NCI-H2227 treated with DMSO at 0.1 percent for 48 hours (cell line): ENCODE results near the gene GPN1.
A peak's percentile ranks its signal among the peaks of the same experiment; 100 is the strongest.
"Not testable (repeated sequence)": the region's sequence is repeated elsewhere in the genome, so short reads cannot be mapped to it uniquely, and the experiment has no call there.

Source experiments
- DNase-seq: peaks from one replicate; lab custom pipeline; 2025; lab: John Stamatoyannopoulos, UW

Gene GPN1

DNA sequence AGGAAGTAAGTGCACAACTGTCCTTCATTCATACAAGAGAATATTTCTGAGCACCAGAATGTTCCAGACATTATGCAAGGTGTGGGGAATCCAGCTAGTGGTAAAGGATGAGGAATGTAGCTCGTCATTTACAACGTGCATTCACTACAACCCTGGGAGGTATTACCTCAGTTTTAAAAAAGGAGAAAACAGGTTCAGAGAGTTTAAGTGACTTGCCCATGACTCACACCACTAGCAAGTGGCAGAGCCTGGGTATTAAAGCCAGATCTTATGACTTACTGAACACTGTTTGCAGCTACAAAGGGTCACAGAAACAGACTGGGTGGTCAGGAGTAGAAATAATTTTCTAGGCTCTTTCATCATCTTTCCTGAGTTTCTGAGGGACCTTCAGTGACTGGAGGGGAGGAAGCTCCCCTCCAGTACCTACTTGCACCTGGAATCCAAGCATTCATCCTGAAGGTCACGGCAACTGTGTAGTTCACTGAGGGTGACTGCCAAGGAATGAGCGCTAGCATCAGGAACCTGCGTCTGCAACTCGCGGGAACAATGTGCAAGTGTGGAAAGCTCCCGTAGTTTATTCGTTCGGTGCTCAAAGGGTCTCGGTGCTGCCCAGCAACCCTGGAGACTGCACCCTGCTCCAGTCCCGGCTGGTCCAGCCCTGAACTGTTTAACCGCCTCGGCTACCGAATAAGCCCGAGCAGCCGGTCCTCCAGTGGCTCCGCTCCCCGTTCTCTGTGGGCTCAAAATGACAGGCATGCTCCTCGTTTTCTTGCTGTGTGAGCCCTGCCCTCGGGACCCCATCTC, 685 bp upstream of the GPN1 start:
- no peak for DNase-seq

DNA sequence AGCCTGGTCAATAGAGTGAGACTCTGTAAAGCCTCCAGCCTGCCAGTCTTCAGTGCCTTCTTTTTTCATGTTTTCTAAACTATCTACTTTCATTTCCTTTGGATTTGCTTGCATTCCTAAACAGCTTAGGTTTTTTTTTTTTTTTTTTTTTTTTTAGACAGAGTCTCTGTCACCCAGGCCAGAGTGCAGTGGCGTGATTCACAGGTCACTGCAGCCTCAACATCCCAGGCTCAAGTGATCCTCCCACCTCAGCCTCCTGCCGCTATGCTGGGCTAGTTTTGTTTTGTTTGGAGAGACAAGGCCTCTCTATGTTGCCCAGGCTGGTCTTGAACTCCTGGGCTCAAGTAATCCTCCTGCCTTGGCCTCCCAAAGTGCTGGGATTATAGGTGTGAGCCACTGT, 1.4 kb downstream of the GPN1 start:
- DNase-seq = not testable (repeated sequence)

DNA sequence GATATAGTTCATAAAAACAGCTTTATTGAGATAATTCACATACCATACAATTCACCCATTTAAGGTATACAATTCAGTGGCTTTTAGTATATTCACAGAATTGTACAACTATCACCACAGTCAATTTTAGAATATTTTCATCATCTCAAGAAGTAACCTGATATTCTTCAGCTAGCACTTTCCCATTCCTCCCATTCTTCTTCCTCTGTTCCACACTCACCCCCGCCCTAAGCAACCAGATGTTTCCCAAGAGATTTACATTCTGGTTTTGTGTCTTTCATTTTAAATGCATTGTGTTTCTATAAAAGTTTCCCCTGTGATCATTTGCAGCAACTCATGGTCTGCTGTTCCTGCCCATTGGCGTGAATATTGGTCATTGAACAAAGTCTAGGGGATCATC, 5.4 kb downstream of the GPN1 start:
- DNase-seq = no peak

DNA sequence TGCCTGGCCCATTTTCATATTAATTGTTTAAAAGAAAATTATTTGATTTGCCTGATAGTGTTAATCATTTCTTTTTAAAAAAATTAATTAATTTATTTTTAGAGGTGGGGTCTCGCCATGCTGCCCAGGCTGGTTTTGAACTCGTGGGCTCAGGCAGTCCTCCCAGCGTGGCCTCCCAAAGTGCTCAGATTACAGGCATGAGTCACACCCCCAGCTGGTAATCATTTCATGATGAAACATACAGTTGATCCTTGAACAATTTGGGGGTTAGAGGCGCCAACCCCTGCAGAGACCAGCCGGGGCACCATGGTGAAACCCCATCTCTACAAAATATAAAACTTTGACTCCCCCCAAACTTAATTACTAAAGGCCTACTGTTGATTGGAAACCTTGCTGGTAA, 7.9 kb downstream of the GPN1 start:
- no peak for DNase-seq

DNA sequence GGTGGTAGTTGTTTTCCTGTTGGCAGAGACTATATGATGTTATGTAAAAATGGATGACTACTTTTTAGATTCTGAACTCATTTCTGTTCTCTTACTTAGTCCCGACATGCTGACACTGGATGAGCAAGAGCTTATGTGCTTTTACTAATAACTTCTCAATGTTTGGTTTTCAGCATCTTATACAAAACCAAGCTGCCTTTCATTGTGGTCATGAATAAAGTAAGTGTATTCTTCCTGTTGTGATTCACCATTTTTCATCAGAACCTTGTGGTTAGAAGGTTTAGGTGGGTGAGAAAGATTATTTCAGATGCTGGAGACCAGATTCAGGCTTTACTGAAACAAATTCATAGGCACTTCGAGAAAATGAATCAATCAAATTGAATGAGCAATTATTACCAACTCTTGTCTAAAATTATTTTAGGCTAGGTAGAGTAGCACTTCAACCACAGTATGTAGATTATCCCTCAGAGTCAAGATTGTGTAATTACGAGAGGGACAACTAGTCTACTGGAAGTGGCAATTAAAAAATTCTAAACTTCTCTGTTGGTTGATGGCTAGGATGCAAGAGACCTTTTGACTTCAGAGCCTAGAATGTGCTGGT, 9.3 kb downstream of the GPN1 start:
- DNase-seq = no peak

GRCh38 chr2:27638709-27639108, 9.9 kb downstream of the GPN1 start:
- no peak for DNase-seq

- DNase-seq = peak; percentile 93
These were observed 11.9 kb downstream of the GPN1 start for GRCh38 chr2:27640722-27641245.

GRCh38 chr2:27645197-27645596, 16.3 kb downstream of the GPN1 start:
- no peak for DNase-seq

- no peak for DNase-seq
These were observed 18.4 kb downstream of the GPN1 start for GRCh38 chr2:27647289-27647688.

DNA sequence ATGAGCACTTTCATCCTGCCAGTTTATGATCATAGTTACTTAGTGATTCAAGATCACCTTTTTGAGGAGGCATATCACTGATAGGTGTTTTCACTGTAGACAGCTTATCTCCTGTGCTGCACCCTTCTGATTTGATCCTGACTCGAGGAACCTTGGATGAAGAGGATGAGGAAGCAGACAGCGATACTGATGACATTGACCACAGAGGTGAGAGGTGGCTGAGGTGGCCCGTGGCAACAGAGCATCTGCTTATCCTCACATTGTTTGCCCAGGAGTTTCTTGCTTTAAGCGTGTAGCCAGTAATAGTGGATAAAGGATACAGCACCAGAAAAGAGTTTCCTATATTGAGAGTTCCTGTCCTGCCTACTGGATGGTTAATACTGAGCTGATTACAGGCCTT, 18.9 kb downstream of the GPN1 start:
- DNase-seq = no peak

DNA sequence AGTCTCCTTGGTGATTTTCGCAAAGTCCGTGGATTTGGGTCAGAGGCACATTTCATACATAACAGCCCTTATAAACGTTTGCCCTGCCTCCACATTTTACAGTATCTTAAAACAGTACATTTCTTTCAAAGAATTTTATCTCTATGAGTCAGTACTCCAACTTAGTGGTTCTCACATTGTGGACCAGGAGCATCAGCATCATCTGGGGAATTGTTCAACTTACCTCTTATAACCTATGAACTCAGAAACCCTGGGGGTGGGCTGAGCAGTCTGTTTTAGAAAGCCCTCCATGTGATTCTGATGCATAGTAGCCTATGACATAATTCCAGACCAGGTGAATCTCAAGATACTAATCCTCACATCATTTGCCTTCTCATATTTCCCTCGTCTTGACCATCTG, 22.2 kb downstream of the GPN1 start:
- DNase-seq = no peak

DNA sequence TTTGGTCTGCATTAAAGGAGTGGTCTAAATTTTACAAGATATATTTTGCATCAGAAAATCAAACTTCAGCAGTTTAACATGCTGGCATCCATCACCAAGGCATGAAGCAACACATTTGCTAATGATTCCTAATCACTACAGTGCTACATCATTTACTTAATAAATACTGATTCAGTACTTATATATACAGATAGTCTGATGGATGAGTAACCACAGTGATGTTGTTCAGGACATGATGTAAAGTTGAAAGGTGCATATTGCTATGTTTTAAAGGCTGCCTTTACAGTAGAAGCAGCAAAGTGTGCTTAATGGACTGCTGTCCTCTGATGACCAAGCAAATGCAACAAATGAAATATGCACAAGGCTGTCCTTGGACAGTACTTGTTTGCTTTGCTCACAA, 23.5 kb downstream of the GPN1 start:
- no peak for DNase-seq

DNA sequence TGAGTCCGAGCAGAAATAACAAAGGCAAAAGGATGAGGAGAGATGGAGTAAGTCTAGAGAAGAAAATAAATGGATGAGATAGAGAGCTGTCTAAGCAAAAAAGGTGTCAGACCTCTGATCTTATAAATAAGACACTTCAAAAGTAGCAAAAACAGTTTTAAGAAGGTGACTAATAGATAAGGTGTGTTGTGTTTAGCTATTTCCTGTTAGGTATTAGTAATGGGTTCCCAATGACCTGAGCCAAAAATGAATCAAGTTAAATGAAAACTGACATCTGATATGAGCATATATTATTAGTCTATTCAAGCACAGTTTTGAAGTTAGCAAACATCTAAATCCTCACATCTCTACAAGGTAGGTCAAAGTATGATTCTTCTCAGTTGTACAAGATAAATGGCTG, 23.9 kb downstream of the GPN1 start:
- DNase-seq = no peak

GRCh38 chr2:27653397-27653796, 24.5 kb downstream of the GPN1 start:
- no peak for DNase-seq

DNA sequence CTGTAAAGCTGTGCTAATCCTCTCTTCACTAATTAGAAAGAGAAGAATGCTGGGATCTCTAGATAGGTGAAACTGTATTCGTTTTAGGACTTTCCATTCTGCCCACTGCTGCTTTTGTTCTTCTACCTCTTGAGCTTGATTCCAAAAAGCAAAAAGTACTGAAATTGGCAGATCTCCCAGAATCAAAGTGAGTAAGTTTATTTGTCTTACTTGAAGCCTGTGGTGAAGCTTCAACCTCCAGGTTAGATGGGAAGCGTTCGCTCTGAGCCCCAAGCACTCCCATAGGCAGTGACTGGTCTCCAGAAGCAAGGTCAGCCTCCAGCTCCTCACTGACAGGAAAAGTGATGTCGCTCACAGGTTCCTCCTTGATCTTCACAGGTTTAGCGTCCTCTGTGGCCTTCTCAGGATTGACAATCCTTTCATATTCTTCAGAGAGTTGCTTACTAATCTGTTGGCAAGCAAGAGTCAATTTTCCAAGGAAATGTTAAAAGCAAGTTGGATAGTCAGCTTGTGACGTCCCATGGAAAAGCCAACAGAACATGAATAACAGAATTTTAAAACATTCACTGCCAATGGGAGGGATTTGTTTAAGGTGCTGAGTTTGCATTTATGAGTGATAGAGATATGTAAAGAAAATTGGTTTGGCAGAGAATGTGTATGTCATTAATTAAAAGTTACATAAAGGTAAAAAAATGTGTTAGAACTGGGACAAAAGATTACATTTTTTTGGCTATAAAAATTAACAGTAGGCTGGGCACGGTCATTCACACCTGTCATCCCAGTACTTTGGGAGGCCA, 26.5 kb downstream of the GPN1 start:
- DNase-seq = no peak

GRCh38 chr2:27661371-27661770, 32.5 kb downstream of the GPN1 start:
- DNase-seq = no peak

DNA sequence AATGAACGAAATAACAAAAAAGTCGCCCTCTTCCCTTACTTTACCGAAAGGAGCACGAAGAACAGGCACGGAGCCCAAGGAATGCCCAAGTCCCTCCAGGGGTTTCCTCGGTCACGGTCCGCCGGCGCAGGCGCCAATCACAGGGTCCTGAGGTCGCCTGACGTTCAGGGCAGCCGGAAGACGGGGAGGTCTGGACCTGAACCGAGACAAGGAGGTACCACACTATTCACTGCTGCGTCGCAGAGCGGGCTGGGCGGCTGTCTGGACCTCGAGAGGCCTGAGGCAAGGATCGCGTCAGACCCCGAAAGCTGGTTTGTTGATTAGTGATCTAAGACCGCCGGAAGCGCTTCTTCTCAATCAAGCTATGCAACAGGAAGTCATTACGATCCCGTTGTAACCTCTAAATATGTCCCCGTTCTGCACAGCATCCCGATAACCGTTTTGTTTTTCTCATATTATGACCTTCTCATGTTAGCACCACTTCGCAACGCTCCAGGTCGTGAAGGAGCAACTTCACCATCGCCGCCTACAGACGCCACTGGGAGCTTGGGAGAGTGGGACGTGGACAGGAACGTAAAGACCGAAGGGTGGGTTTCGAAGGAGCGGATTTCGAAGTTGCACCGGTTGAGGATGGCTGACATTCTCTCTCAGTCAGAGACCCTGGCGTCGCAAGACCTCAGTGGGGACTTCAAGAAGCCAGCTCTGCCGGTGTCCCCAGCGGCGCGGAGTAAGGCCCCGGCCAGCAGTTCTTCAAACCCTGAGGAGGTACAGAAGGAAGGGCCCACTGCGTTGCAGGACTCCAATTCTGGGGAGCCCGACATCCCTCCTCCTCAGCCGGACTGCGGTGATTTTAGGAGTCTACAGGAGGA, 34.7 kb downstream of the GPN1 start, which contains the start of the genes SLC4A1AP and SUPT7L:
Gene SLC4A1AP, plus strand, starts transcription at position 605 of the 869 bp plus-strand sequence. Its CDS starts 26 bp downstream, at position 631.
Gene SUPT7L, minus strand, starts transcription at position 330 of the 869 bp plus-strand sequence. CDS start 1,422 bp downstream, outside the sequence.
- DNase-seq = peak; percentile 83

DNA sequence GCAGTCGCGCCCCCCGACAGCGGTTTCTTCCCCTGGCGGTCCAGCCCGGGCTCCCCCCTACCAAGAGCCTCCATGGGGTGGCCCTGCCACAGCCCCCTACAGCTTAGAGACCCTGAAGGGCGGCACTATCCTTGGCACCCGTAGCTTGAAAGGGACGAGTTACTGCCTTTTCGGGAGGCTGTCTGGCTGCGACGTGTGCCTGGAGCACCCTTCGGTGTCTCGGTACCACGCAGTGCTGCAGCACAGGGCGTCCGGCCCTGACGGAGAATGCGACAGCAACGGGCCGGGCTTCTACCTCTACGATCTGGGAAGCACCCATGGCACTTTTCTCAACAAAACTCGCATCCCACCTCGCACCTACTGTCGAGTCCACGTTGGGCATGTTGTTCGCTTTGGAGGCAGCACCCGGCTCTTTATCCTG, 35.3 kb downstream of the GPN1 start:
- no peak for DNase-seq

GRCh38 chr2:27664622-27665363, 35.9 kb downstream of the GPN1 start:
- no peak for DNase-seq

- no peak for DNase-seq
These were observed 38.6 kb downstream of the GPN1 start for GRCh38 chr2:27667446-27667845.

DNA sequence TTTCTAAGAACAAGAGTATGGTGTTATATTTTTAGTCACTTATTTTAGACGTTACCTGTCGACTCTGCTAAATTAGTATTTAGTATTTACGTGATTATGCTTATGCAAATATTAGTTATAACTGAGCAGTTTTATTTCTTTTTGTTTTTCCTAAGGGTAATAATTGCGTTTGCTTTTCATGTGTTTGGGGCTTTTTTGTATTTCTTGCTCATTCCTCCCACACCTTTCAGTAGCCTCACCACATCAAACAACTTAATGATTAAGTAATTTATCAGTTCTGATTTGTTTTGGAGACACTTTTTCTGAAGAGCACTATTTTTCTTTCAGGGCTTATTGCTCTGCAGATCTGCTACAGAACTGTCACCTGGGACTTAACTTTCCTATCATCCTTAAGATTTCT, 42.4 kb downstream of the GPN1 start:
- DNase-seq = no peak
